GM12874 (cell line): ENCODE measurements around the gene MIOX.
A peak's percentile ranks its signal among the peaks of the same experiment; 100 is the strongest.

Experiments used
- CTCF ChIP-seq: IDR thresholded peaks from 2 replicates; pipeline ENCODE4 v1.5.1; 2011; ENCODE audit warnings: low read depth, mild to moderate bottlenecking, control low read depth, low read length, moderate library complexity; ENCODE audit not compliant: insufficient read depth

MIOX gene

GRCh38 chr22:50525104-50525857 lies 38.6 kb downstream of the MIOX start, which contains the start of gene SCO2:
Gene SCO2, minus strand, starts transcription at chr22:50525598. Its CDS starts 1,187 bp downstream, at chr22:50524411.
- peak; percentile 68 for TF ChIP-seq CTCF

- TF ChIP-seq CTCF, result no peak
These were observed 39.1 kb downstream of the MIOX start for GRCh38 chr22:50525858-50526107.

GRCh38 chr22:50526108-50526833 lies 39.6 kb downstream of the MIOX start:
- TF ChIP-seq CTCF, result peak; percentile 80

- TF ChIP-seq CTCF, result no peak
These were observed 40.5 kb downstream of the MIOX start for GRCh38 chr22:50526834-50527801.

- TF ChIP-seq CTCF, result no peak
These were observed 41.4 kb downstream of the MIOX start for GRCh38 chr22:50527921-50528681.

GRCh38 chr22:50528682-50529415 lies 42.2 kb downstream of the MIOX start:
- TF ChIP-seq CTCF, result no peak
